SK-N-SH treated with all-trans-retinoic acid at 6 μM for 48 hours (cell line): ENCODE data around the gene KLK8.

Experiments
- ATAC-seq: fragments of 200-7000 bp; cut with Tn5 transposase; 3 replicates; pipeline ENCODE4 v1.9.1; 2020; ENCODE audit warnings: mild to moderate bottlenecking, moderate library complexity
- ARNTL ChIP-seq: fragments of 450-650 bp; formaldehyde crosslinking; IDR thresholded peaks from 2 replicates; pipeline ENCODE4 v1.5.0; 2020; ENCODE audit warnings: low read depth, mild to moderate bottlenecking, moderate library complexity, borderline replicate concordance
- BACH2 ChIP-seq: fragments of 250-450 bp; sonication (Bioruptor Pico); IDR thresholded peaks from 2 replicates; pipeline ENCODE4 v1.9.0; 2021; ENCODE audit warnings: mild to moderate bottlenecking, borderline replicate concordance
- CSDC2 ChIP-seq: fragments of 250-450 bp; sonication (Bioruptor Pico); IDR thresholded peaks from 2 replicates; pipeline ENCODE4 v1.5.0; 2020; ENCODE audit warnings: mild to moderate bottlenecking, moderate library complexity
- ESRRG ChIP-seq: fragments of 250-450 bp; sonication (Bioruptor Pico); IDR thresholded peaks from 2 replicates; pipeline ENCODE4 v1.6.1; 2021; ENCODE audit warnings: mild to moderate bottlenecking
- GLIS3 ChIP-seq: fragments of 250-450 bp; sonication (Bioruptor Pico); IDR thresholded peaks from 2 replicates; pipeline ENCODE4 v1.5.0; 2020; ENCODE audit warnings: mild to moderate bottlenecking, moderate library complexity
- OSR1 ChIP-seq: fragments of 250-450 bp; sonication (Bioruptor Pico); IDR thresholded peaks from 2 replicates; pipeline ENCODE4 v1.8.0; 2022; ENCODE audit warnings: moderate library complexity, mild to moderate bottlenecking, inconsistent platforms
- PPARA ChIP-seq: fragments of 250-450 bp; sonication (Bioruptor Pico); IDR thresholded peaks from 2 replicates; pipeline ENCODE4 v1.5.0; 2020; ENCODE audit warnings: mild to moderate bottlenecking, borderline replicate concordance
- RARB ChIP-seq: fragments of 250-450 bp; sonication (Bioruptor Pico); IDR thresholded peaks from 2 replicates; pipeline ENCODE4 v1.8.0; 2021; ENCODE audit warnings: mild to moderate bottlenecking, moderate library complexity
- SNAI2 ChIP-seq: fragments of 250-450 bp; sonication (Bioruptor Pico); IDR thresholded peaks from 2 replicates; pipeline ENCODE4 v1.5.0; 2020; ENCODE audit warnings: mild to moderate bottlenecking, moderate library complexity
- TCF4 ChIP-seq: fragments of 250-450 bp; sonication (Bioruptor Pico); IDR thresholded peaks from 2 replicates; pipeline ENCODE4 v1.8.0; 2021; ENCODE audit warnings: mild to moderate bottlenecking, moderate library complexity, borderline replicate concordance
- TOX ChIP-seq: fragments of 250-450 bp; sonication (Bioruptor Pico); IDR thresholded peaks from 2 replicates; pipeline ENCODE4 v1.8.0; 2021; ENCODE audit warnings: mild to moderate bottlenecking, moderate library complexity, borderline replicate concordance
- ZC3H10 ChIP-seq: fragments of 250-450 bp; sonication (Bioruptor Pico); IDR thresholded peaks from 2 replicates; pipeline ENCODE4 v1.5.1; 2021; ENCODE audit warnings: mild to moderate bottlenecking, moderate library complexity
- ZFP3 ChIP-seq: fragments of 250-450 bp; sonication (Bioruptor Pico); IDR thresholded peaks from 2 replicates; pipeline ENCODE4 v1.5.0; 2020; ENCODE audit warnings: mild to moderate bottlenecking, moderate library complexity
- ZFP30 ChIP-seq: fragments of 450-650 bp; formaldehyde crosslinking; IDR thresholded peaks from 2 replicates; pipeline ENCODE4 v1.5.0; 2022; ENCODE audit warnings: mild to moderate bottlenecking, moderate library complexity
- ZNF565 ChIP-seq: fragments of 450-650 bp; formaldehyde crosslinking; conservative IDR thresholded peaks from 2 replicates; pipeline ENCODE4 v1.5.0; 2020; ENCODE audit warnings: low read depth, mild to moderate bottlenecking, moderate library complexity
- ZNF70 ChIP-seq: fragments of 450-650 bp; formaldehyde crosslinking; IDR thresholded peaks from 2 replicates; pipeline ENCODE4 v1.5.0; 2020; ENCODE audit warnings: mild to moderate bottlenecking, moderate library complexity
- ZNF8 ChIP-seq: fragments of 450-650 bp; formaldehyde crosslinking; IDR thresholded peaks from 2 replicates; pipeline ENCODE4 v1.5.0; 2020; ENCODE audit warnings: mild to moderate bottlenecking, moderate library complexity
- TF ChIP-seq, protein P1 (sequence below): fragments of 250-450 bp; sonication (Bioruptor Pico); IDR thresholded peaks from 2 replicates; pipeline ENCODE4 v1.5.1; 2021; ENCODE audit warnings: mild to moderate bottlenecking, moderate library complexity
- TF ChIP-seq, protein P2 (sequence below): fragments of 250-450 bp; sonication (Bioruptor Pico); IDR thresholded peaks from 2 replicates; pipeline ENCODE4 v1.8.0; 2020; ENCODE audit warnings: mild to moderate bottlenecking, moderate library complexity, borderline replicate concordance
- TF ChIP-seq, protein P3 (sequence below): fragments of 250-450 bp; sonication (Bioruptor Pico); IDR thresholded peaks from 2 replicates; pipeline ENCODE4 v1.5.1; 2020; ENCODE audit warnings: low read depth, mild to moderate bottlenecking, moderate library complexity
- TF ChIP-seq, protein P4 (sequence below): fragments of 250-450 bp; sonication (Bioruptor Pico); IDR thresholded peaks from 2 replicates; pipeline ENCODE4 v1.8.0; 2021; ENCODE audit warnings: low read depth, mild to moderate bottlenecking, moderate library complexity, borderline replicate concordance
- TF ChIP-seq, protein P5 (sequence below): fragments of 250-450 bp; sonication (Bioruptor Pico); IDR thresholded peaks from 2 replicates; pipeline ENCODE4 v1.5.0; 2020; ENCODE audit warnings: mild to moderate bottlenecking, moderate library complexity

The KLK8 gene

DNA sequence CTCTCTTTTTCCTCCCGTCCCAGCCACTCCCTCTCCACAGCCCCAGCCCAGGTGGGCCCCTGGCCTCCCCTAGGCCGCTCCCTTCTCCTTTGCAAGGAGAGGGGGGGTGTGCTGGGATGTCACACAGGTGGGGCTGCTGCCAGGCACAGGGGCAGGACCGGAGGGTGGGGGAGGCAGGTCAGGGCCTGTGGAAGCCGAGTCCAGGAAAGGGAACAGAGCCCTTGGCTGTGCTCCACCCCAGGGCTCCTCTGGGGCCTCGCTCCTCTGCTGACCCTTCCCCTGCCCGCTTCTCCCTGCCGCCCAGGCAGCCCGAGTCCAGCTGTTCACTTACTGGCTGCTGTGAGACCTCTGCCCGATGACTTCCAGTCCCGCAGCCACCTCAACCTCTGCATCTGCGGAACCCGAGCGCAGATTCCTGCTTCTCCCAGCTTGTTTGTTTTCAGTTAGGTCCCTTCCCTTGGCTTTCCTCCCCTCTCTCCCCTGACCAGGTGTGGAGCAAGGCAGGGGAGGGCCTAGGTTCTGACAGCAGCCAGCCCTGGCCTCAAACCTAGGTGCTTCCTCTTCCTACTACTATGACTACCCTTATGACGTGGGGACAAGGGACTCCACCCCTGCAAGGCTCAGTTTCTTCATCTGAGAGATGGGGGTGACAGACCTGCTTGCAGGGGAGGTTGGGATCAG, 25.9 kb upstream of the KLK8 start:
- ATAC-seq: no peak
- TF ChIP-seq, protein P1, sequence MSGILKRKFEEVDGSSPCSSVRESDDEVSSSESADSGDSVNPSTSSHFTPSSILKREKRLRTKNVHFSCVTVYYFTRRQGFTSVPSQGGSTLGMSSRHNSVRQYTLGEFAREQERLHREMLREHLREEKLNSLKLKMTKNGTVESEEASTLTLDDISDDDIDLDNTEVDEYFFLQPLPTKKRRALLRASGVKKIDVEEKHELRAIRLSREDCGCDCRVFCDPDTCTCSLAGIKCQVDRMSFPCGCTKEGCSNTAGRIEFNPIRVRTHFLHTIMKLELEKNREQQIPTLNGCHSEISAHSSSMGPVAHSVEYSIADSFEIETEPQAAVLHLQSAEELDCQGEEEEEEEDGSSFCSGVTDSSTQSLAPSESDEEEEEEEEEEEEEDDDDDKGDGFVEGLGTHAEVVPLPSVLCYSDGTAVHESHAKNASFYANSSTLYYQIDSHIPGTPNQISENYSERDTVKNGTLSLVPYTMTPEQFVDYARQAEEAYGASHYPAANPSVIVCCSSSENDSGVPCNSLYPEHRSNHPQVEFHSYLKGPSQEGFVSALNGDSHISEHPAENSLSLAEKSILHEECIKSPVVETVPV (CRISPR knock-in tag): no peak
- no peak for TF ChIP-seq ZNF565 (CRISPR knock-in tag)
- no peak for TF ChIP-seq SNAI2 (CRISPR knock-in tag)
- TF ChIP-seq TOX (CRISPR knock-in tag): no peak
- TF ChIP-seq ZNF70: no peak
- TF ChIP-seq, protein P2, sequence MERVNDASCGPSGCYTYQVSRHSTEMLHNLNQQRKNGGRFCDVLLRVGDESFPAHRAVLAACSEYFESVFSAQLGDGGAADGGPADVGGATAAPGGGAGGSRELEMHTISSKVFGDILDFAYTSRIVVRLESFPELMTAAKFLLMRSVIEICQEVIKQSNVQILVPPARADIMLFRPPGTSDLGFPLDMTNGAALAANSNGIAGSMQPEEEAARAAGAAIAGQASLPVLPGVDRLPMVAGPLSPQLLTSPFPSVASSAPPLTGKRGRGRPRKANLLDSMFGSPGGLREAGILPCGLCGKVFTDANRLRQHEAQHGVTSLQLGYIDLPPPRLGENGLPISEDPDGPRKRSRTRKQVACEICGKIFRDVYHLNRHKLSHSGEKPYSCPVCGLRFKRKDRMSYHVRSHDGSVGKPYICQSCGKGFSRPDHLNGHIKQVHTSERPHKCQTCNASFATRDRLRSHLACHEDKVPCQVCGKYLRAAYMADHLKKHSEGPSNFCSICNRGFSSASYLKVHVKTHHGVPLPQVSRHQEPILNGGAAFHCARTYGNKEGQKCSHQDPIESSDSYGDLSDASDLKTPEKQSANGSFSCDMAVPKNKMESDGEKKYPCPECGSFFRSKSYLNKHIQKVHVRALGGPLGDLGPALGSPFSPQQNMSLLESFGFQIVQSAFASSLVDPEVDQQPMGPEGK (CRISPR knock-in tag): no peak
- TF ChIP-seq, protein P3, sequence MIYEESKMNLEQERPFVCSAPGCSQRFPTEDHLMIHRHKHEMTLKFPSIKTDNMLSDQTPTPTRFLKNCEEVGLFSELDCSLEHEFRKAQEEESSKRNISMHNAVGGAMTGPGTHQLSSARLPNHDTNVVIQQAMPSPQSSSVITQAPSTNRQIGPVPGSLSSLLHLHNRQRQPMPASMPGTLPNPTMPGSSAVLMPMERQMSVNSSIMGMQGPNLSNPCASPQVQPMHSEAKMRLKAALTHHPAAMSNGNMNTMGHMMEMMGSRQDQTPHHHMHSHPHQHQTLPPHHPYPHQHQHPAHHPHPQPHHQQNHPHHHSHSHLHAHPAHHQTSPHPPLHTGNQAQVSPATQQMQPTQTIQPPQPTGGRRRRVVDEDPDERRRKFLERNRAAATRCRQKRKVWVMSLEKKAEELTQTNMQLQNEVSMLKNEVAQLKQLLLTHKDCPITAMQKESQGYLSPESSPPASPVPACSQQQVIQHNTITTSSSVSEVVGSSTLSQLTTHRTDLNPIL: no peak
- no peak for TF ChIP-seq GLIS3
- TF ChIP-seq, protein P4, sequence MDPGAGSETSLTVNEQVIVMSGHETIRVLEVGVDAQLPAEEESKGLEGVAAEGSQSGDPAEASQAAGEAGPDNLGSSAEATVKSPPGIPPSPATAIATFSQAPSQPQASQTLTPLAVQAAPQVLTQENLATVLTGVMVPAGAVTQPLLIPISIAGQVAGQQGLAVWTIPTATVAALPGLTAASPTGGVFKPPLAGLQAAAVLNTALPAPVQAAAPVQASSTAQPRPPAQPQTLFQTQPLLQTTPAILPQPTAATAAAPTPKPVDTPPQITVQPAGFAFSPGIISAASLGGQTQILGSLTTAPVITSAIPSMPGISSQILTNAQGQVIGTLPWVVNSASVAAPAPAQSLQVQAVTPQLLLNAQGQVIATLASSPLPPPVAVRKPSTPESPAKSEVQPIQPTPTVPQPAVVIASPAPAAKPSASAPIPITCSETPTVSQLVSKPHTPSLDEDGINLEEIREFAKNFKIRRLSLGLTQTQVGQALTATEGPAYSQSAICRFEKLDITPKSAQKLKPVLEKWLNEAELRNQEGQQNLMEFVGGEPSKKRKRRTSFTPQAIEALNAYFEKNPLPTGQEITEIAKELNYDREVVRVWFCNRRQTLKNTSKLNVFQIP (CRISPR knock-in tag): no peak
- no peak for TF ChIP-seq ARNTL (CRISPR knock-in tag)
- no peak for TF ChIP-seq TCF4 (CRISPR knock-in tag)
- TF ChIP-seq BACH2: no peak
- TF ChIP-seq OSR1: no peak
- no peak for TF ChIP-seq CSDC2 (CRISPR knock-in tag)
- TF ChIP-seq ZFP3 (CRISPR knock-in tag): no peak
- no peak for TF ChIP-seq ZNF8 (CRISPR knock-in tag)
- TF ChIP-seq ESRRG (CRISPR knock-in tag): no peak
- no peak for TF ChIP-seq PPARA (CRISPR knock-in tag)
- no peak for TF ChIP-seq RARB (CRISPR knock-in tag)
- TF ChIP-seq, protein P5, sequence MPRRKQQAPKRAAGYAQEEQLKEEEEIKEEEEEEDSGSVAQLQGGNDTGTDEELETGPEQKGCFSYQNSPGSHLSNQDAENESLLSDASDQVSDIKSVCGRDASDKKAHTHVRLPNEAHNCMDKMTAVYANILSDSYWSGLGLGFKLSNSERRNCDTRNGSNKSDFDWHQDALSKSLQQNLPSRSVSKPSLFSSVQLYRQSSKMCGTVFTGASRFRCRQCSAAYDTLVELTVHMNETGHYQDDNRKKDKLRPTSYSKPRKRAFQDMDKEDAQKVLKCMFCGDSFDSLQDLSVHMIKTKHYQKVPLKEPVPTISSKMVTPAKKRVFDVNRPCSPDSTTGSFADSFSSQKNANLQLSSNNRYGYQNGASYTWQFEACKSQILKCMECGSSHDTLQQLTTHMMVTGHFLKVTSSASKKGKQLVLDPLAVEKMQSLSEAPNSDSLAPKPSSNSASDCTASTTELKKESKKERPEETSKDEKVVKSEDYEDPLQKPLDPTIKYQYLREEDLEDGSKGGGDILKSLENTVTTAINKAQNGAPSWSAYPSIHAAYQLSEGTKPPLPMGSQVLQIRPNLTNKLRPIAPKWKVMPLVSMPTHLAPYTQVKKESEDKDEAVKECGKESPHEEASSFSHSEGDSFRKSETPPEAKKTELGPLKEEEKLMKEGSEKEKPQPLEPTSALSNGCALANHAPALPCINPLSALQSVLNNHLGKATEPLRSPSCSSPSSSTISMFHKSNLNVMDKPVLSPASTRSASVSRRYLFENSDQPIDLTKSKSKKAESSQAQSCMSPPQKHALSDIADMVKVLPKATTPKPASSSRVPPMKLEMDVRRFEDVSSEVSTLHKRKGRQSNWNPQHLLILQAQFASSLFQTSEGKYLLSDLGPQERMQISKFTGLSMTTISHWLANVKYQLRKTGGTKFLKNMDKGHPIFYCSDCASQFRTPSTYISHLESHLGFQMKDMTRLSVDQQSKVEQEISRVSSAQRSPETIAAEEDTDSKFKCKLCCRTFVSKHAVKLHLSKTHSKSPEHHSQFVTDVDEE: no peak

DNA sequence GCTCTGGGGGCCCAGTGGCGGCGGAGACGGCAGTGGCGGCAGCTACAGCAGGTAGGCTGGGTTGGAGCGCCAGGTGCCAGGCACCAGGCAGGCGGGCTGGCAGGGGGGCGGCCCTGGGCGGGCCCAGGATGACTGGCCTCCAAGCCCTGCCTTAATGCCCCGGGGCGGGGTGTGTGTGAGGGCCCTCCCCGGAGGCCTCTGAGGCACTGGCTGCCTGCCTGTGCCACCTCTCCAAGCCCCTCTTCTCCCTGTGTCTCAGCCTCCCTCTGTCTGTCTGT, 25.1 kb upstream of the KLK8 start, which contains the start of gene KLK11:
Gene KLK11 (minus strand): TSS at position 63 of the 278 bp plus-strand sequence. CDS start 985 bp downstream, outside the sequence.
- no peak for ATAC-seq
- no peak for TF ChIP-seq ZFP30 (CRISPR knock-in tag)
- no peak for TF ChIP-seq ARNTL (CRISPR knock-in tag)
- TF ChIP-seq CSDC2 (CRISPR knock-in tag): no peak
- TF ChIP-seq ESRRG (CRISPR knock-in tag): no peak
- TF ChIP-seq, protein P2 (CRISPR knock-in tag): no peak
- TF ChIP-seq, protein P5: no peak
- TF ChIP-seq, protein P3: no peak
- TF ChIP-seq ZC3H10 (CRISPR knock-in tag): no peak
- TF ChIP-seq ZFP3 (CRISPR knock-in tag): no peak
- TF ChIP-seq ZNF70: no peak
- TF ChIP-seq TCF4 (CRISPR knock-in tag): no peak
- no peak for TF ChIP-seq BACH2
- TF ChIP-seq ZNF565 (CRISPR knock-in tag): no peak
- no peak for TF ChIP-seq GLIS3
- no peak for TF ChIP-seq PPARA (CRISPR knock-in tag)
- TF ChIP-seq ZNF8 (CRISPR knock-in tag): no peak
